HUES48 (cell line): Measurements from ENCODE around the gene EXOSC5.

Source experiments
- H3K27ac ChIP-seq: one replicate; pipeline ENCODE4 v1.7.0; 2013; ENCODE audit warnings: low read depth, low read length, inconsistent platforms
- H3K27me3 ChIP-seq: 2 replicates; pipeline ENCODE4 v1.6.1; 2013; ENCODE audit warnings: mild to moderate bottlenecking, low read length; ENCODE audit not compliant: control insufficient read depth, insufficient read depth
- H3K36me3 ChIP-seq: 2 replicates; pipeline ENCODE4 v1.6.1; 2013; ENCODE audit warnings: low read length; ENCODE audit not compliant: control insufficient read depth, insufficient read depth
- H3K4me1 ChIP-seq: 2 replicates; pipeline ENCODE4 v1.6.1; 2013; ENCODE audit warnings: mild to moderate bottlenecking, low read length; ENCODE audit not compliant: control insufficient read depth, insufficient read depth
- H3K4me3 ChIP-seq: 2 replicates; pipeline ENCODE4 v1.5.1; 2013; ENCODE audit warnings: mild to moderate bottlenecking, low read depth, low read length
- H3K9ac ChIP-seq: 2 replicates; pipeline ENCODE4 v1.6.1; 2013; ENCODE audit warnings: mild to moderate bottlenecking, low read depth, low read length, moderate library complexity
- H3K9me3 ChIP-seq: 2 replicates; pipeline ENCODE4 v1.6.1; 2013; ENCODE audit warnings: low read length; ENCODE audit not compliant: control insufficient read depth, insufficient read depth

Gene EXOSC5

DNA sequence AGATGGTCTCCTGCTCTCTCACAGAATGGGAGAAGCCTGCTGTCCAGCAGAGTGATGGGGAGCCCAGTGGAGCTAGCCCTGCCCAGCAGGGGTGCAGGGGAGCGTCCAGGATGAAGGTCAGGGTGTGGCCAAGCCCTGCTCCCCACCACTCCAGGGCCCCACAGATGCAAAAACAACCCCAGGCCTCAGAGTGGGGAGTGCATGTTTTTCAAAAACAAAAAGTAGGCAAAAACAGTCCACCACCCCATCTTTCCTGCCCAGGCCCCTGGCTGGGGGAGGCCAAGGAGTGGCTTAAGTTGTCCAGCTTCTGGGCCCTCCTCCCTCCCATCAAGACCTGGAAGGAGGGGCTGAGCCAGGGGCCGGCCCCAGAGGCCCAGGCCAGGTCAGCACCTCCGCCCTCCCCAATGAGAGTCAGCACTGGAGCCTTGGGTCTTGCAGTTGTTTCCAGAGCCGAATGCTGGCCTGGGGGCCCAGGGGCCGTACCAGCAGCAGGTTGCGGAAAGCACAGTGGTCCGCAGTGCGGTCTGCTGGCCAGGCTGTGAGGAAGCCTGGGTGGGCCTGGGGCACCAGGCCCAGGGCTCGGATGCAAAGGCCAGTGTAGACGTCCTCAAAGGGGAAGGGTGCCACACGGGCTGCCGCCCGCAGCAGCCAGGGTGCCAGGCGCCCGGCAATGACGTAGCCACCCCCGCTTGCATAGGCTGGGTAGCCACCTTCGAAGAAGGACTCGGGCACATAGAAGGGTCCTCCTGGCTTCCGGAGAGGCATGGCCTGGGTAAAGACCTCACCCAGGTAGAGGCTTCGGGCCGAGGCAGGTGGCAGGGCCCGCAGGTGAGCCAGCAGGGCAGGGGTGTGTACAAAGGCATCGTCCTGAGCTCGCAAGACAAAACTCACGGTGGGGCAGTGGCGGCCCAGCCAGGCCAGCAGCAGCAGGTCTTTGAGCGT lies 28.3 kb upstream of the EXOSC5 start:
- H3K27me3 ChIP-seq, result no peaks in the 10 kb centered on the region
- no peak overlapping the region for H3K27ac ChIP-seq
- H3K4me1 ChIP-seq, result peaks cover 11% of the 10 kb centered on the region; the same call in 1 of the 2 replicates
- peaks cover 27% of the 10 kb centered on the region for H3K36me3 ChIP-seq
- H3K9me3 ChIP-seq, result no peaks in the 10 kb centered on the region
- H3K4me3 ChIP-seq, result no peak overlapping the region
- H3K9ac ChIP-seq, result no peak overlapping the region

DNA sequence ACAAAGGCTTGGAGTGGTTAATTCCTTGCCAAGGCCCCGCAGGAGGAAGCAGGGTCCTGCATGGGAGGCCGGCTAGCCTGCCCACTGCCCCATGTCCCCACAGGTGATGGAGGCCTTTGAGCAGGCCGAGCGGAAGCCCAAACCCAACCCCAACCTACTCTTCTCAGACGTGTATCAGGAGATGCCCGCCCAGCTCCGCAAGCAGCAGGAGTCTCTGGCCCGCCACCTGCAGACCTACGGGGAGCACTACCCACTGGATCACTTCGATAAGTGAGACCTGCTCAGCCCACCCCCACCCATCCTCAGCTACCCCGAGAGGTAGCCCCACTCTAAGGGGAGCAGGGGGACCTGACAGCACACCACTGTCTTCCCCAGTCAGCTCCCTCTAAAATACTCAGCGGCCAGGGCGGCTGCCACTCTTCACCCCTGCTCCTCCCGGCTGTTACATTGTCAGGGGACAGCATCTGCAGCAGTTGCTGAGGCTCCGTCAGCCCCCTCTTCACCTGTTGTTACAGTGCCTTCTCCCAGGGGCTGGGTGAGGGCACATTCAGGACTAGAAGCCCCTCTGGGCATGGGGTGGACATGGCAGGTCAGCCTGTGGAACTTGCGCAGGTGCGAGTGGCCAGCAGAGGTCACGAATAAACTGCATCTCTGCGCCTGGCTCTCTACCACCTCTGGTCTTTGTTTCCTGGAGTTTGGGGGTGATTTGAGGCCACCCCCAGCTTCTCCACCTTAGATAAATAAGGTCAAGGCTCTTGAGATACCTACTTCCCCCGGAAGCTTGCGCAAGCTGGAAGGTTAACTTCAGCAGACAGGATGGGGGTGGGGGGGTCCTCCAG lies 27.4 kb upstream of the EXOSC5 start:
- Histone ChIP-seq H3K4me1 (peaks cover 11% of the 10 kb centered on the region; the same call in 1 of the 2 replicates), H3K27ac (no peak overlapping the region), H3K27me3 (no peaks in the 10 kb centered on the region), H3K36me3 (peaks cover 34% of the 10 kb centered on the region), H3K4me3 (no peak overlapping the region), H3K9ac (no peak overlapping the region), H3K9me3 (no peaks in the 10 kb centered on the region)

DNA sequence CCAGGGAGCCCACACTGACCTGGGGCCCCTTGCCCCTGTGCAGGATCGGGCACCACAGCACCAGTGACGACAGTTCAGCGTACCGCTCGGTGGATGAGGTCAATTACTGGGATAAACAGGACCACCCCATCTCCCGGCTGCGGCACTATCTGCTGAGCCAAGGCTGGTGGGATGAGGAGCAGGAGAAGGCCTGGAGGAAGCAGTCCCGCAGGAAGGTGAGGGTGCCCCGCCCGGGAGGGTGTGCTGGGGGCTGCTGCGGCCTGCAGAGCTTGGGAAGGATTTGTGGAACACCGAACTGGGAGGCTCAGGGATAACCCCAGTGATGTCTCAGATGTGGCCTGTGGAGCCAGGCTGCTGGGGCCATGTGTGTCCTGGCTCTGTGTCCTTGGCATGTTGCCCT lies 25.8 kb upstream of the EXOSC5 start:
- no peak overlapping the region for H3K4me3 ChIP-seq
- no peak overlapping the region for H3K27ac ChIP-seq
- no peaks in the 10 kb centered on the region for H3K9me3 ChIP-seq
- H3K27me3 ChIP-seq, result no peaks in the 10 kb centered on the region
- no peak overlapping the region for H3K9ac ChIP-seq
- H3K4me1 ChIP-seq, result peaks cover 5% of the 10 kb centered on the region; the same call in 1 of the 2 replicates
- peaks cover 42% of the 10 kb centered on the region for H3K36me3 ChIP-seq

DNA sequence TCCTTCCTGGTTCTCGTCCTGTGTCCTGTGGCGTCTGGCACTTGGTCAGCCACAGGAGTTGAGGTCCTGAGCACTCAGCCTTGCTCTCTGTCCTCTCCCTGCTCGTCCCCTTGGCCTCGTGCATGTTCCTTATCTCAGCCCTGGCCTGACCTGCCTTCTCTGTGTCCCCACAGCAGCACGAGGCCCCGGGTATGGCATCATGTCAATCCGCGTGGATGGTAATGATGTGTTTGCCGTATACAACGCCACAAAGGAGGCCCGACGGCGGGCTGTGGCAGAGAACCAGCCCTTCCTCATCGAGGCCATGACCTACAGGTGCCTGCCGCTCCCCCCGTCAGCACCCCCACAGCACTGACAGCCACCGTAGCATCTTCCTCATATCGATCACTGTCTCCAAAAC lies 25.3 kb upstream of the EXOSC5 start:
- peaks cover 5% of the 10 kb centered on the region; the same call in 1 of the 2 replicates for H3K4me1 ChIP-seq
- peaks cover 42% of the 10 kb centered on the region for H3K36me3 ChIP-seq
- no peak overlapping the region for H3K27ac ChIP-seq
- no peaks in the 10 kb centered on the region for H3K27me3 ChIP-seq
- H3K9ac ChIP-seq, result no peak overlapping the region
- H3K9me3 ChIP-seq, result no peaks in the 10 kb centered on the region
- H3K4me3 ChIP-seq, result no peak overlapping the region

DNA sequence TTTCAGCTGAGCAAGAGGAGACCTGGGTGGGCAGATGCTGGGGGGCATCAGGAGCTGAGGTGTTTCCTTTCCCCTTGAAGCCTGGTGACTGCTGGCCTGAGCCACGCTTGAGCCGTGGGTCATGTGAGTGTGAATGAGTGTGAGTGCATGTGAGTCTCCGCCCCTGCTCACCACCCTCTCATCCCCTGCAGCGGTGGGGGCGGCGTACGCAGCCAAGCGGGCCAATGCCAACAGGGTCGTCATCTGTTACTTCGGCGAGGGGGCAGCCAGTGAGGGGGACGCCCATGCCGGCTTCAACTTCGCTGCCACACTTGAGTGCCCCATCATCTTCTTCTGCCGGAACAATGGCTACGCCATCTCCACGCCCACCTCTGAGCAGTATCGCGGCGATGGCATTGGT lies 24.8 kb upstream of the EXOSC5 start:
- Histone ChIP-seq H3K4me1 (peaks cover 3% of the 10 kb centered on the region; the same call in 1 of the 2 replicates), H3K36me3 (peaks cover 42% of the 10 kb centered on the region), H3K4me3 (no peak overlapping the region), H3K9ac (no peak overlapping the region), H3K9me3 (no peaks in the 10 kb centered on the region), H3K27me3 (no peaks in the 10 kb centered on the region), H3K27ac (no peak overlapping the region)

DNA sequence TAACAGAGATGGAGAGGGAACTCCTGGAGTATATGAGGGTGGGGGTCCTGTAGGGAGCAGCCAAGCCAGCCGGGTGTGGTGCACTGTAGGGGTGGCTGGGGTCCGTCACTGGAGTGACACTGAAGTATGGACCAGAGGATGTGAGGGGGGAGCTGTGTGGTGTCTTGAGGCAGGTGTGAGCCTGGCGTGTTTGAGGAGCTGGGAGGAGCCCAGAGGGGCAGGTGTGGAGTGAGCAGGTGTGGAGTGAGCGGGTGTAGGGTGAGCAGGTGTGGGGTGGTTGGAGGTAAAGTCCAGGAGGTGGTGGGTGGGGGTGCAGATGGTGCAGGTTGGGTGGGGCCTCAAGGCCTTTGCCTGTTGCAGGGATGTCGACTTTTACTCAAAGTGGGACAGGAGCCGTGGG lies 24.2 kb upstream of the EXOSC5 start:
- Histone ChIP-seq H3K36me3 (peaks cover 47% of the 10 kb centered on the region), H3K9ac (no peak overlapping the region), H3K27me3 (no peaks in the 10 kb centered on the region), H3K27ac (no peak overlapping the region), H3K4me1 (no peaks in the 10 kb centered on the region), H3K9me3 (no peaks in the 10 kb centered on the region), H3K4me3 (no peak overlapping the region)

DNA sequence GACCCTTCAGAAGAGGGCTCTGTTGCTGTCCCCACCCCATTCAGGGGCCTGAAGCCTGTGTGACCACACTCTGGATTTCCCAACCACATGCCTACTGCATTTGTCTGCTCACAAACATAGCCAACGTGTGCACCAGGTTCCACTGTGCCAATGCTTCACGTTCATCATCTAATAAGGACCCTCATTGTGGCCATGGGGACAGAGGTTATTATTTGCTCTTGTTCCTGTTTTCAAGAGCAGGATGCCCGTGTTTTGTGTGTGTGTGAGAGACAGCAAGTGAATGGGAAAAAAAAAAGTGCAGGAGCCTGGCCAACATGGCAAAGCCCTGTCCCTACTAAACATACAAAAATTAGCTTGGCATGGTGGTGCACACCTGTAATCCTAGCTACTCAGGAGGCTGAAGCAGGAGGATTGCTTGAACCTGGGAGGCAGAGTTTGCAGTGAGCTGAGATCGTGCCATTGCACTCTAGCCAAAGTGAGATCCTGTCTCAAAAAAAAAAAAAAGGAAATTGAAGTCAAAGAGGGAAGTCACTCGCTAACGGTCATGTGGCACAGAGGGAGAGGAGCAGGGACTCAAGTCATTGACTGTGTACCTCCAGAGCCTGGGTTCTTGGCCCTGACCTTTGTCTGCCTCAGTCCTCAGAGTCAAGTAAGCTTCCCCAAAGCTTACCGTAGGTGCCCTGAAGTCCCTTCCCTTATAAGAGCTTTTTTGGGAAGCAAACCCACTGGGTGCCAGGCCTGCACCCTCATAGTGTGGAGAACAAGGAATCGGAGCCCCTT lies 23.1 kb upstream of the EXOSC5 start:
- Histone ChIP-seq H3K4me1 (no peaks in the 10 kb centered on the region), H3K9ac (no peak overlapping the region), H3K36me3 (peaks cover 47% of the 10 kb centered on the region), H3K27ac (no peak overlapping the region), H3K27me3 (no peaks in the 10 kb centered on the region), H3K9me3 (no peaks in the 10 kb centered on the region), H3K4me3 (no peak overlapping the region)

DNA sequence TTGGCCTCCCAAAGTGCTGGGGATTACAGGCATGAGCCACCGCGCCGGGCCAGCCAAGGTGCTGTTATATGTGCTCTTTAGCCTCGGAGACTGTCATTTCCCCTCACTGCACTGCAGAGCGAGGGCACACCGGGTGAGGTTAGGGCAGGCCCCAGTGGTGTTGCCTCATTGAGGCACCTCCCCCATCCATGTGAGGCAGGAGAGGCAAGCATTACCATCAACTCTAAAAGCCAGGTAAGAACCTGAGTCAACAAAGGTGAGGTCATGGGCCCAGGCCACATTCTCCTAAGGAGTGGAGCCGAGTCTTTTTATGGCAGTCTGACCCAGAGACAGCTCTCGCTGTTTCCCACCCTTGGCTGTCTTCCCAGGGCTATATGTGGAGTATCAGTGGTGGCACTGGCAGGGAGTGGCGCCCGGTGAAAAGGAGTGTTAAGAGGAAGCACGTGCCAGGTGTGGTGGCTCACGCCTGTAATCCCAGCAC lies 19.1 kb upstream of the EXOSC5 start:
- Histone ChIP-seq H3K4me3 (no peak overlapping the region), H3K27me3 (no peaks in the 10 kb centered on the region), H3K4me1 (no peaks in the 10 kb centered on the region), H3K9me3 (no peaks in the 10 kb centered on the region), H3K36me3 (peaks cover 27% of the 10 kb centered on the region), H3K27ac (no peak overlapping the region), H3K9ac (no peak overlapping the region)

DNA sequence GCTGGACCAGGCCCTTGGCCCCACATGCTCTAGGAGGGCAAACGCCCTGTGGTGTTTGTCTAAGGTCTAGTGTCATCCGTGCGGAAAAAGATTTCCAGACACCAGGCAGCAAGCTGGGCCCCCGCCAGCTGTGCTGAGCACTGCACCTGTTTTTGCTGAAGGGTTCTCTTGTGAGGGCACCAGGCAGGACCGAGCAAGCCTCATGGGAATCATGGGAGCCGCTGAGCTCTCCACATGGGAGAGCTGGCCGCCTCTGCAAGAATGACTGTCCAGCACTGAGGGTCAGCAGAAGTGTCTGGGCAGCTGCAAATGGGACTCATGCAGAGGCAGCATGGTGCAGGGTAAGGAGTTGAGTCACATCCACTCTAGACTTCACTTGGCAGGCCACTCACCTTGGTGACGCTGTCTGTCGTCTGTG lies 18.0 kb upstream of the EXOSC5 start:
- H3K27me3 ChIP-seq, result no peaks in the 10 kb centered on the region

DNA sequence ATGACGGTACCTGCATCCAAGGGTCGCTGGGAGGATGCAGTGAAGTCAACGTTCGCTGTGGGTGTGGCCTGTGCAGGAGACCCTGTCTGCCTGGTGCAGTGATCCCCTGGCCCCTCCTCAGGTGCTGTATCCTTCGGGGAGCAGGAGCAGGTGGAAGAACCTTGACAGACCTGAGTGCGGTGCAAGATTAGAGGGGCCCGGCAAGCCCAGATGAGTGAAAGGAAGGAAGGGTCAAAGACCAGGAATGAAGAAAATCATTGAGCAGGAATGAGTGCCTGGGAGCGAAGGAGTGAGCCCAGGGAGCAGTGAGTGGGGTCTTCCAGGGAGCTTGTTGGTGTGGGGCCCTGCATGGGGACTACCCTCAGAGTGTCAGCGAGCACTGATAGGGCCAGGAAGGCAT lies 17.3 kb upstream of the EXOSC5 start:
- no peaks in the 10 kb centered on the region for H3K27me3 ChIP-seq
- no peaks in the 10 kb centered on the region for H3K9me3 ChIP-seq
- no peak overlapping the region for H3K9ac ChIP-seq
- no peaks in the 10 kb centered on the region for H3K4me1 ChIP-seq
- no peak overlapping the region for H3K27ac ChIP-seq
- peaks cover 19% of the 10 kb centered on the region for H3K36me3 ChIP-seq
- no peak overlapping the region for H3K4me3 ChIP-seq

More for the DNA sequence above, 18.0 kb upstream of the EXOSC5 start:
- H3K9ac ChIP-seq, result no peak overlapping the region
- H3K9me3 ChIP-seq, result no peaks in the 10 kb centered on the region
- no peak overlapping the region for H3K27ac ChIP-seq
- no peaks in the 10 kb centered on the region for H3K4me1 ChIP-seq
- H3K4me3 ChIP-seq, result no peak overlapping the region
- peaks cover 25% of the 10 kb centered on the region for H3K36me3 ChIP-seq
